Keratinocyte (primary cell): ENCODE results near the gene SCCPDH. TPM values are rescaled to one million over a fixed set of nuclear protein-coding genes. Genes with fewer than 3 reads are reported as not detected.

Experiments used
- DNase-seq: peaks from one replicate; pipeline ENCODE4 v3.0.0-alpha.2; 2011; ENCODE audit warnings: low read depth, missing footprints, low spot score
- FAIRE-seq: peaks from 2 replicates; lab custom pipeline; 2011; peaks lifted over from hg19 to GRCh38; lab: Jason Lieb, UNC
- H2AFZ ChIP-seq: 2 replicates; pipeline ENCODE4 v1.6.0; 2012; ENCODE audit warnings: low read length, control low read depth, inconsistent platforms; ENCODE audit not compliant: control insufficient read depth
- H3K27ac ChIP-seq: 2 replicates; pipeline ENCODE4 v1.5.1; 2011; ENCODE audit warnings: low read length; ENCODE audit not compliant: control insufficient read depth, insufficient read depth
- H3K27me3 ChIP-seq: 3 replicates; pipeline ENCODE4 v1.6.0; 2011; ENCODE audit warnings: low read length; ENCODE audit not compliant: control insufficient read depth, insufficient read depth; ENCODE audit errors: extremely low read depth
- H3K36me3 ChIP-seq, 2 experiments: 2 replicates in 1 of 2; 3 replicates in 1 of 2; pipeline ENCODE4 v1.5.1; 2011; ENCODE audit warnings: low read length in 2 of 2, mild to moderate bottlenecking in 1 of 2; ENCODE audit not compliant: control insufficient read depth in 2 of 2, insufficient read depth in 2 of 2; ENCODE audit errors: extremely low read depth in 1 of 2
- H3K4me1 ChIP-seq: 3 replicates; pipeline ENCODE4 v1.5.1; 2011; ENCODE audit warnings: low read length; ENCODE audit not compliant: control insufficient read depth, insufficient read depth; ENCODE audit errors: extremely low read depth
- H3K4me2 ChIP-seq: 3 replicates; pipeline ENCODE4 v1.6.0; 2011; ENCODE audit warnings: low read depth, low read length; ENCODE audit not compliant: control insufficient read depth, insufficient read depth; ENCODE audit errors: extremely low read depth
- H3K4me3 ChIP-seq, 3 experiments: fragments of 200-600 bp in 1 of 3; sonication (generic) in 1 of 3; 2 replicates in 2 of 3; 3 replicates in 1 of 3; pipeline ENCODE4 v1.5.1; 2011 to 2016; ENCODE audit warnings: low read length in 3 of 3, mild to moderate bottlenecking in 3 of 3, control low read depth in 2 of 3, inconsistent platforms in 1 of 3, low read depth in 1 of 3, mixed read lengths in 1 of 3, mixed run types in 1 of 3, moderate library complexity in 1 of 3; ENCODE audit not compliant: control insufficient read depth in 2 of 3, insufficient read depth in 2 of 3; ENCODE audit errors: extremely low read depth in 1 of 3
- H3K79me2 ChIP-seq: 2 replicates; pipeline ENCODE4 v1.6.0; 2012; ENCODE audit warnings: low read length; ENCODE audit not compliant: control insufficient read depth, insufficient read depth
- H3K9ac ChIP-seq: 3 replicates; pipeline ENCODE4 v1.6.0; 2011; ENCODE audit warnings: low read length; ENCODE audit not compliant: control insufficient read depth, insufficient read depth; ENCODE audit errors: extremely low read depth
- H3K9me1 ChIP-seq: 3 replicates; pipeline ENCODE4 v1.6.0; 2011; ENCODE audit warnings: low read length; ENCODE audit not compliant: control insufficient read depth, insufficient read depth; ENCODE audit errors: extremely low read depth
- H3K9me3 ChIP-seq: 2 replicates; pipeline ENCODE4 v1.5.1; 2012; ENCODE audit warnings: low read depth, low read length; ENCODE audit not compliant: control insufficient read depth
- H4K20me1 ChIP-seq: 3 replicates; pipeline ENCODE4 v1.6.0; 2011; ENCODE audit warnings: low read length; ENCODE audit not compliant: control insufficient read depth, insufficient read depth; ENCODE audit errors: extremely low read depth
- CTCF ChIP-seq, 3 experiments: IDR thresholded peaks in 1 of 3; conservative IDR thresholded peaks in 1 of 3; optimal IDR thresholded peaks in 1 of 3; 2 replicates in 2 of 3; 3 replicates in 1 of 3; pipeline versions ENCODE3 to v1.5.1; 2011; ENCODE audit warnings: low read length in 3 of 3, mild to moderate bottlenecking in 3 of 3, moderate library complexity in 2 of 3, control low read depth in 1 of 3, inconsistent platforms in 1 of 3; ENCODE audit not compliant: insufficient read depth in 2 of 3; ENCODE audit errors: extremely low read depth in 1 of 3
- EZH2 ChIP-seq: IDR thresholded peaks from one replicate; pipeline ENCODE4 v1.6.1; 2012; ENCODE audit warnings: inconsistent platforms, mild to moderate bottlenecking, low read length, moderate library complexity
- dilution Hi-C: fragments of 300-500 bp; cut with MboI; formaldehyde crosslinking; loops from one replicate; pipeline ENCODE4 v1.7.0; 2020; ENCODE audit warnings: low sequenced_read_pairs; ENCODE audit not compliant: extremely low pct_ligation_motif_present
- polyA plus RNA-seq, 5 experiments: library from polyadenylated mRNA; depleted of rRNA in 3 of 5; stranded (reverse) in 3 of 5; stranded (forward) in 1 of 5; unstranded in 1 of 5; fragments of >200 nt; gene quantifications; 1 replicate in 1 of 5; 2 replicates in 3 of 5; 3 replicates in 1 of 5; pipeline versions ENCODE4 v1.2.1 to v1.2.3, GENCODE V29; 2011 to 2012; ENCODE audit warnings: missing spikeins in 2 of 5, low read depth in 1 of 5, low replicate concordance in 1 of 5

The SCCPDH gene
- polyA plus RNA-seq, 1 donor (not counting 4 experiments of a cell fraction or from before 2014, with no cell fraction given) = 4.3 TPM

GRCh38 chr1:246784621-246785493, 60.6 kb downstream of the SCCPDH start:
- no peak overlapping the region for H3K9ac ChIP-seq
- no peaks in the 10 kb centered on the region for H3K9me1 ChIP-seq
- peaks cover 5% of the 10 kb centered on the region for H3K9me3 ChIP-seq
- DNase-seq (no peak), FAIRE-seq (no peak)
- no peak overlapping the region for H3K4me3 ChIP-seq
- no peaks in the 10 kb centered on the region for H3K79me2 ChIP-seq
- no peaks in the 10 kb centered on the region for H4K20me1 ChIP-seq
- H3K27ac ChIP-seq = no peak overlapping the region
- H3K27me3 ChIP-seq = no peaks in the 10 kb centered on the region
- H3K4me2 ChIP-seq = no peak overlapping the region
- H3K36me3 ChIP-seq = no peaks in the 10 kb centered on the region
- TF ChIP-seq EZH2 (no peak), CTCF (optimal IDR thresholded peaks at IDR 0.05 in 1 of 3, IDR thresholded peaks at IDR 0.05 in 1 of 3, conservative IDR thresholded peaks at IDR 0.05 in 1 of 3; ENCODE audit: extremely low read depth in 1 of 3, insufficient read depth in 2 of 3, low read length in 3 of 3) (no peak)
- dilution Hi-C loops = no loop called here
- H2AFZ ChIP-seq = no peak overlapping the region
- H3K4me1 ChIP-seq = no peaks in the 10 kb centered on the region

GRCh38 chr1:246785494-246786111, 61.4 kb downstream of the SCCPDH start:
- H4K20me1 ChIP-seq = no peaks in the 10 kb centered on the region
- H3K4me3 ChIP-seq = no peak overlapping the region
- no peaks in the 10 kb centered on the region for H3K4me1 ChIP-seq
- H3K79me2 ChIP-seq = no peaks in the 10 kb centered on the region
- peaks cover 5% of the 10 kb centered on the region for H3K9me3 ChIP-seq
- dilution Hi-C loops = no loop called here
- no peak overlapping the region for H2AFZ ChIP-seq
- H3K9me1 ChIP-seq = no peaks in the 10 kb centered on the region
- no peak overlapping the region for H3K4me2 ChIP-seq
- no peaks in the 10 kb centered on the region for H3K27me3 ChIP-seq
- DNase-seq = no peak
- no peak overlapping the region for H3K27ac ChIP-seq
- no peaks in the 10 kb centered on the region for H3K36me3 ChIP-seq
- no peak overlapping the region for H3K9ac ChIP-seq
- no peak for TF ChIP-seq CTCF (optimal IDR thresholded peaks at IDR 0.05 in 1 of 3, IDR thresholded peaks at IDR 0.05 in 1 of 3, conservative IDR thresholded peaks at IDR 0.05 in 1 of 3; ENCODE audit: extremely low read depth in 1 of 3, insufficient read depth in 2 of 3, low read length in 3 of 3)
- no peak for TF ChIP-seq EZH2
- no peak for FAIRE-seq
